ENCODE measurements around the gene AATK.

AATK gene

GRCh38 chr17:81144423-81144781, 21.6 kb downstream of the AATK start:
- H4K8ac ChIP-seq (ENCODE audit: low read length): no peak overlapping the region
- no peak overlapping the region for H3K18ac ChIP-seq (ENCODE audit: low read depth in 1 of 2, low read length in 2 of 2)
- H2BK12ac ChIP-seq (ENCODE audit: low read length in 2 of 2): no peak overlapping the region
- no peak overlapping the region for H4K91ac ChIP-seq (ENCODE audit: low read length)
- H2BK5ac ChIP-seq (ENCODE audit: low read depth, low read length, poor library complexity, severe bottlenecking): no peak overlapping the region
- no peaks in the 10 kb centered on the region for H3K36me3 ChIP-seq (ENCODE audit: control insufficient read depth in 1 of 2, insufficient read depth in 2 of 2, low read depth in 1 of 2, low read length in 2 of 2)
- H2BK15ac ChIP-seq (ENCODE audit: low read depth, poor library complexity, severe bottlenecking): no peak overlapping the region
- peaks cover 14 to 52% of the 10 kb centered on the region in 2 experiments for H3K27me3 ChIP-seq (ENCODE audit: control insufficient read depth in 1 of 2, insufficient read depth in 1 of 2, low read length in 2 of 2)
- no peak overlapping the region for H3K9ac ChIP-seq (ENCODE audit: low read length)
- H3K4me3 ChIP-seq (ENCODE audit: insufficient read depth in 1 of 2, low read depth in 1 of 2, low read length in 2 of 2): no peak overlapping the region
- H2BK120ac ChIP-seq (ENCODE audit: low read depth, low read length): no peak overlapping the region
- H3K4me2 ChIP-seq (ENCODE audit: low read length, poor library complexity, severe bottlenecking): no peak overlapping the region
- H3K4ac ChIP-seq (ENCODE audit: low read depth in 1 of 2, low read length in 2 of 2): no peak overlapping the region
- H2AFZ ChIP-seq (ENCODE audit: low read depth, low read length): no peak overlapping the region
- no peaks in the 10 kb centered on the region for H3K79me1 ChIP-seq (replicated peaks; ENCODE audit: low read length, poor library complexity, severe bottlenecking)
- no peak overlapping the region for H2AK5ac ChIP-seq (ENCODE audit: low read length, severe bottlenecking)
- 88% methylated on average over 14 of the region's 14 CpGs for WGBS
- no peaks in the 10 kb centered on the region for H3K9me3 ChIP-seq (ENCODE audit: control insufficient read depth, low read length)
- no peak overlapping the region for H3K27ac ChIP-seq (ENCODE audit: low read length, poor library complexity, severe bottlenecking)
- H3K4me1 ChIP-seq (ENCODE audit: control insufficient read depth, insufficient read depth, low read depth, low read length): peaks cover 12% of the 10 kb centered on the region
- no peak overlapping the region for H3K14ac ChIP-seq (ENCODE audit: low read length in 2 of 2)
- DNase-seq: no peak
- H3K23ac ChIP-seq (ENCODE audit: low read length in 2 of 2): no peak overlapping the region

- H4K8ac ChIP-seq (ENCODE audit: low read length): no peak overlapping the region
- H3K23ac ChIP-seq (ENCODE audit: low read length in 2 of 2): no peak overlapping the region
- no peak for DNase-seq
- 91% methylated on average over 17 of the region's 17 CpGs for WGBS
- H2AK5ac ChIP-seq (ENCODE audit: low read length, severe bottlenecking): no peak overlapping the region
- peaks cover 11 to 48% of the 10 kb centered on the region in 2 experiments for H3K27me3 ChIP-seq (ENCODE audit: control insufficient read depth in 1 of 2, insufficient read depth in 1 of 2, low read length in 2 of 2)
- no peak overlapping the region for H2BK120ac ChIP-seq (ENCODE audit: low read depth, low read length)
- no peak overlapping the region for H3K4me3 ChIP-seq (ENCODE audit: insufficient read depth in 1 of 2, low read depth in 1 of 2, low read length in 2 of 2)
- no peaks in the 10 kb centered on the region for H3K9me3 ChIP-seq (ENCODE audit: control insufficient read depth, low read length)
- H2BK5ac ChIP-seq (ENCODE audit: low read depth, low read length, poor library complexity, severe bottlenecking): no peak overlapping the region
- H3K36me3 ChIP-seq (ENCODE audit: control insufficient read depth in 1 of 2, insufficient read depth in 2 of 2, low read depth in 1 of 2, low read length in 2 of 2): no peaks in the 10 kb centered on the region
- H2AFZ ChIP-seq (ENCODE audit: low read depth, low read length): no peak overlapping the region
- H3K79me1 ChIP-seq (replicated peaks; ENCODE audit: low read length, poor library complexity, severe bottlenecking): no peaks in the 10 kb centered on the region
- H2BK12ac ChIP-seq (ENCODE audit: low read length in 2 of 2): no peak overlapping the region
- H3K9ac ChIP-seq (ENCODE audit: low read length): no peak overlapping the region
- no peak overlapping the region for H2BK15ac ChIP-seq (ENCODE audit: low read depth, poor library complexity, severe bottlenecking)
- no peak overlapping the region for H3K14ac ChIP-seq (ENCODE audit: low read length in 2 of 2)
- no peak overlapping the region for H3K4ac ChIP-seq (ENCODE audit: low read depth in 1 of 2, low read length in 2 of 2)
- no peak overlapping the region for H4K91ac ChIP-seq (ENCODE audit: low read length)
- H3K18ac ChIP-seq (ENCODE audit: low read depth in 1 of 2, low read length in 2 of 2): no peak overlapping the region
- H3K27ac ChIP-seq (ENCODE audit: low read length, poor library complexity, severe bottlenecking): no peak overlapping the region
- peaks cover 11% of the 10 kb centered on the region for H3K4me1 ChIP-seq (ENCODE audit: control insufficient read depth, insufficient read depth, low read depth, low read length)
- H3K4me2 ChIP-seq (ENCODE audit: low read length, poor library complexity, severe bottlenecking): no peak overlapping the region
Measured at GRCh38 chr17:81143717-81144422, 22.2 kb downstream of the AATK start.

GRCh38 chr17:81143200-81143527, 22.9 kb downstream of the AATK start:
- no peaks in the 10 kb centered on the region for H3K79me1 ChIP-seq (replicated peaks; ENCODE audit: low read length, poor library complexity, severe bottlenecking)
- H4K8ac ChIP-seq (ENCODE audit: low read length): peak overlapping the region; percentile 33
- 76% methylated on average over 11 of the region's 11 CpGs for WGBS
- peaks cover 14% of the 10 kb centered on the region for H3K4me1 ChIP-seq (ENCODE audit: control insufficient read depth, insufficient read depth, low read depth, low read length)
- no peaks in the 10 kb centered on the region for H3K9me3 ChIP-seq (ENCODE audit: control insufficient read depth, low read length)
- no peak overlapping the region for H3K18ac ChIP-seq (ENCODE audit: low read depth in 1 of 2, low read length in 2 of 2)
- H3K9ac ChIP-seq (ENCODE audit: low read length): peak overlapping the region; percentile 32
- H2BK12ac ChIP-seq (ENCODE audit: low read length in 2 of 2): no peak overlapping the region
- no peak overlapping the region for H3K27ac ChIP-seq (ENCODE audit: low read length, poor library complexity, severe bottlenecking)
- DNase-seq: no peak
- H3K4me3 ChIP-seq (ENCODE audit: insufficient read depth in 1 of 2, low read depth in 1 of 2, low read length in 2 of 2): no peak overlapping the region
- H3K27me3 ChIP-seq (ENCODE audit: control insufficient read depth in 1 of 2, insufficient read depth in 1 of 2, low read length in 2 of 2): peaks cover 4 to 41% of the 10 kb centered on the region in 2 experiments
- no peak overlapping the region for H4K91ac ChIP-seq (ENCODE audit: low read length)
- H3K14ac ChIP-seq (ENCODE audit: low read length in 2 of 2): no peak overlapping the region
- no peak overlapping the region for H2AFZ ChIP-seq (ENCODE audit: low read depth, low read length)
- no peak overlapping the region for H3K4me2 ChIP-seq (ENCODE audit: low read length, poor library complexity, severe bottlenecking)
- H2AK5ac ChIP-seq (ENCODE audit: low read length, severe bottlenecking): no peak overlapping the region
- no peak overlapping the region for H2BK15ac ChIP-seq (ENCODE audit: low read depth, poor library complexity, severe bottlenecking)
- no peaks in the 10 kb centered on the region for H3K36me3 ChIP-seq (ENCODE audit: control insufficient read depth in 1 of 2, insufficient read depth in 2 of 2, low read depth in 1 of 2, low read length in 2 of 2)
- no peak overlapping the region for H2BK120ac ChIP-seq (ENCODE audit: low read depth, low read length)
- no peak overlapping the region for H3K23ac ChIP-seq (ENCODE audit: low read length in 2 of 2)
- no peak overlapping the region for H3K4ac ChIP-seq (ENCODE audit: low read depth in 1 of 2, low read length in 2 of 2)
- no peak overlapping the region for H2BK5ac ChIP-seq (ENCODE audit: low read depth, low read length, poor library complexity, severe bottlenecking)

GRCh38 chr17:81142301-81143199, 23.5 kb downstream of the AATK start:
- H2AFZ ChIP-seq (ENCODE audit: low read depth, low read length): peak overlapping the region; percentile 48
- H3K14ac ChIP-seq (ENCODE audit: low read length in 2 of 2): no peak overlapping the region
- 46% methylated on average over 25 of the region's 25 CpGs for WGBS
- no peak overlapping the region for H2AK5ac ChIP-seq (ENCODE audit: low read length, severe bottlenecking)
- no peak overlapping the region for H2BK120ac ChIP-seq (ENCODE audit: low read depth, low read length)
- peak overlapping the region in 1 of 2 experiments; percentile 49 for H3K4me3 ChIP-seq (ENCODE audit: insufficient read depth in 1 of 2, low read depth in 1 of 2, low read length in 2 of 2)
- no peak overlapping the region for H3K4me2 ChIP-seq (ENCODE audit: low read length, poor library complexity, severe bottlenecking)
- H2BK5ac ChIP-seq (ENCODE audit: low read depth, low read length, poor library complexity, severe bottlenecking): no peak overlapping the region
- H3K4ac ChIP-seq (ENCODE audit: low read depth in 1 of 2, low read length in 2 of 2): no peak overlapping the region
- H3K4me1 ChIP-seq (ENCODE audit: control insufficient read depth, insufficient read depth, low read depth, low read length): peaks cover 14% of the 10 kb centered on the region
- H4K8ac ChIP-seq (ENCODE audit: low read length): peak overlapping the region; percentile 33
- no peaks in the 10 kb centered on the region for H3K36me3 ChIP-seq (ENCODE audit: control insufficient read depth in 1 of 2, insufficient read depth in 2 of 2, low read depth in 1 of 2, low read length in 2 of 2)
- peaks cover 3 to 39% of the 10 kb centered on the region in 2 experiments for H3K27me3 ChIP-seq (ENCODE audit: control insufficient read depth in 1 of 2, insufficient read depth in 1 of 2, low read length in 2 of 2)
- no peak overlapping the region for H3K27ac ChIP-seq (ENCODE audit: low read length, poor library complexity, severe bottlenecking)
- H3K18ac ChIP-seq (ENCODE audit: low read depth in 1 of 2, low read length in 2 of 2): no peak overlapping the region
- H3K23ac ChIP-seq (ENCODE audit: low read length in 2 of 2): no peak overlapping the region
- H2BK12ac ChIP-seq (ENCODE audit: low read length in 2 of 2): peak overlapping the region in 1 of 2 experiments; percentile 29
- no peak overlapping the region for H4K91ac ChIP-seq (ENCODE audit: low read length)
- H2BK15ac ChIP-seq (ENCODE audit: low read depth, poor library complexity, severe bottlenecking): no peak overlapping the region
- peak overlapping the region; percentile 32 for H3K9ac ChIP-seq (ENCODE audit: low read length)
- DNase-seq: peak; percentile 72
- no peaks in the 10 kb centered on the region for H3K9me3 ChIP-seq (ENCODE audit: control insufficient read depth, low read length)
- no peaks in the 10 kb centered on the region for H3K79me1 ChIP-seq (replicated peaks; ENCODE audit: low read length, poor library complexity, severe bottlenecking)

Data from mesenchymal stem cell (in vitro differentiated cells and primary cell).